Limb (tissue), 2 donors: ENCODE measurements around the gene CCDC146.
"Not testable (repeated sequence)": the region's sequence is repeated elsewhere in the genome, so short reads cannot be mapped to it uniquely, and the experiment has no call there.

ENCODE experiments used
- DNase-seq, 2 donors: peaks; one replicate each; pipeline ENCODE4 v3.0.0-alpha.2; 2016; ENCODE audit errors: extremely low spot score in 2 of 2

Gene CCDC146

GRCh38 chr7:77121860-77122681 is at the start of gene CCDC146:
CCDC146 (plus strand) TSS chr7:77122615; CDS start chr7:77167669, 45,054 bp downstream.
- DNase-seq, result peak; percentile 95 to 97

- not testable (repeated sequence) for DNase-seq
Observed at GRCh38 chr7:77074786-77075396, 47.5 kb upstream of the CCDC146 start.

- DNase-seq, result not testable (repeated sequence)
Observed at GRCh38 chr7:77077060-77077459, 45.4 kb upstream of the CCDC146 start.

- DNase-seq, result not testable (repeated sequence)
Observed at GRCh38 chr7:77079112-77079511, 43.3 kb upstream of the CCDC146 start.

GRCh38 chr7:77079624-77080023 is 42.8 kb upstream of the CCDC146 start:
- not testable (repeated sequence) for DNase-seq

- not testable (repeated sequence) for DNase-seq
Observed at GRCh38 chr7:77080236-77080635, 42.2 kb upstream of the CCDC146 start.

GRCh38 chr7:77082192-77082591 is 40.2 kb upstream of the CCDC146 start:
- not testable (repeated sequence) for DNase-seq

- not testable (repeated sequence) for DNase-seq
Observed at GRCh38 chr7:77092301-77092700, 30.1 kb upstream of the CCDC146 start.

- DNase-seq, result not testable (repeated sequence)
Observed at GRCh38 chr7:77100501-77100900, 21.9 kb upstream of the CCDC146 start.

- DNase-seq, result not testable (repeated sequence)
Observed at GRCh38 chr7:77101187-77101586, 21.2 kb upstream of the CCDC146 start.

GRCh38 chr7:77102671-77103070 is 19.7 kb upstream of the CCDC146 start:
- DNase-seq, result not testable (repeated sequence)

GRCh38 chr7:77105904-77106303 is 16.5 kb upstream of the CCDC146 start:
- not testable (repeated sequence) for DNase-seq

GRCh38 chr7:77107659-77108058 is 14.8 kb upstream of the CCDC146 start:
- DNase-seq, result not testable (repeated sequence)

- not testable (repeated sequence) for DNase-seq
Observed at GRCh38 chr7:77108362-77108761, 14.1 kb upstream of the CCDC146 start.

- DNase-seq, result not testable (repeated sequence)
Observed at GRCh38 chr7:77112719-77113306, 9.6 kb upstream of the CCDC146 start.

GRCh38 chr7:77125486-77125885 is 3.1 kb downstream of the CCDC146 start:
- not testable (repeated sequence) for DNase-seq

- not testable (repeated sequence) for DNase-seq
Observed at GRCh38 chr7:77127009-77127408, 4.6 kb downstream of the CCDC146 start.

GRCh38 chr7:77128582-77129410 is 6.4 kb downstream of the CCDC146 start:
- not testable (repeated sequence) for DNase-seq

GRCh38 chr7:77131781-77132180 is 9.4 kb downstream of the CCDC146 start:
- not testable (repeated sequence) for DNase-seq

- not testable (repeated sequence) for DNase-seq
Observed at GRCh38 chr7:77138668-77139067, 16.3 kb downstream of the CCDC146 start.

- not testable (repeated sequence) for DNase-seq
Observed at GRCh38 chr7:77140291-77140690, 17.9 kb downstream of the CCDC146 start.
